HG02970 (cell line): ENCODE measurements around the gene CD36.
A peak's percentile ranks its signal among the peaks of the same experiment; 100 is the strongest.
"Not testable (repeated sequence)": the region's sequence is repeated elsewhere in the genome, so short reads cannot be mapped to it uniquely, and the experiment has no call there.

Experiments used
- ATAC-seq: cut with Tn5 transposase; IDR thresholded peaks from one replicate; pipeline ENCODE4 v1.9.1; 2021; ENCODE audit warnings: mild to moderate bottlenecking, moderate library complexity, moderate number of reproducible peaks; ENCODE audit not compliant: unreplicated experiment, low FRiP score

CD36 gene

GRCh38 chr7:80648031-80648600 is 9.7 kb downstream of the CD36 start:
- ATAC-seq = no peak

GRCh38 chr7:80649011-80649410 is 10.6 kb downstream of the CD36 start:
- ATAC-seq = no peak

- no peak for ATAC-seq
Measured at GRCh38 chr7:80650030-80650429, 11.6 kb downstream of the CD36 start.

GRCh38 chr7:80651471-80651870 is 13.0 kb downstream of the CD36 start:
- ATAC-seq = no peak

- no peak for ATAC-seq
Measured at GRCh38 chr7:80653244-80653643, 14.8 kb downstream of the CD36 start.

GRCh38 chr7:80654887-80655340 is 16.5 kb downstream of the CD36 start:
- no peak for ATAC-seq

GRCh38 chr7:80656029-80656428 is 17.6 kb downstream of the CD36 start:
- no peak for ATAC-seq

GRCh38 chr7:80659120-80660055 is 20.9 kb downstream of the CD36 start:
- ATAC-seq = peak; percentile 81

GRCh38 chr7:80660939-80661338 is 22.5 kb downstream of the CD36 start:
- ATAC-seq = no peak

- ATAC-seq = no peak
Measured at GRCh38 chr7:80661729-80662128, 23.3 kb downstream of the CD36 start.

GRCh38 chr7:80662252-80662651 is 23.8 kb downstream of the CD36 start:
- ATAC-seq = no peak

- ATAC-seq = no peak
Measured at GRCh38 chr7:80665526-80665925, 27.1 kb downstream of the CD36 start.

GRCh38 chr7:80666376-80666775 is 27.9 kb downstream of the CD36 start:
- no peak for ATAC-seq

- not testable (repeated sequence) for ATAC-seq
Measured at GRCh38 chr7:80669367-80669766, 30.9 kb downstream of the CD36 start.

- no peak for ATAC-seq
Measured at GRCh38 chr7:80671744-80672143, 33.3 kb downstream of the CD36 start.

- no peak for ATAC-seq
Measured at GRCh38 chr7:80675090-80675489, 36.6 kb downstream of the CD36 start.

- no peak for ATAC-seq
Measured at GRCh38 chr7:80676404-80676803, 38.0 kb downstream of the CD36 start.

GRCh38 chr7:80677629-80678028 is 39.2 kb downstream of the CD36 start:
- no peak for ATAC-seq

GRCh38 chr7:80678707-80679106 is 40.3 kb downstream of the CD36 start:
- ATAC-seq = no peak

GRCh38 chr7:80679921-80680907 is 41.8 kb downstream of the CD36 start:
- no peak for ATAC-seq
